Myocyte (in vitro differentiated cells): Measurements from ENCODE around the gene TACC2. TPM values are rescaled to one million over a fixed set of nuclear protein-coding genes. Genes with fewer than 3 reads are reported as not detected.

Source experiments
- DNase-seq: peaks from one replicate; pipeline ENCODE4 v3.0.0-alpha.2; 2012; ENCODE audit warnings: low read depth
- total RNA-seq: library from RNA; depleted of rRNA; stranded (reverse); fragments of >200 nt; gene quantifications from 2 replicates; pipeline ENCODE4 v1.2.3, GENCODE V29; 2014

TACC2 gene
- total RNA-seq, 1 donor from 2014 or later = 34.1 TPM

- DNase-seq = no peak
Measured at GRCh38 chr10:122210481-122211265, 221.7 kb downstream of the TACC2 start.

- no peak for DNase-seq
Measured at GRCh38 chr10:122213364-122213763, 224.4 kb downstream of the TACC2 start.

GRCh38 chr10:122213766-122214165 lies 224.8 kb downstream of the TACC2 start:
- peak; percentile 74 for DNase-seq

- no peak for DNase-seq
Measured at GRCh38 chr10:122216047-122216446, 227.1 kb downstream of the TACC2 start.

- no peak for DNase-seq
Measured at GRCh38 chr10:122219340-122219739, 230.4 kb downstream of the TACC2 start.

- DNase-seq = no peak
Measured at GRCh38 chr10:122220736-122221135, 231.8 kb downstream of the TACC2 start.

- DNase-seq = peak; percentile 75
Measured at GRCh38 chr10:122221958-122222357, 233.0 kb downstream of the TACC2 start.

- no peak for DNase-seq
Measured at GRCh38 chr10:122222638-122223037, 233.7 kb downstream of the TACC2 start.

GRCh38 chr10:122224159-122224558 lies 235.2 kb downstream of the TACC2 start:
- no peak for DNase-seq

GRCh38 chr10:122225330-122225729 lies 236.4 kb downstream of the TACC2 start:
- no peak for DNase-seq

- DNase-seq = no peak
Measured at GRCh38 chr10:122227754-122228153, 238.8 kb downstream of the TACC2 start.

- no peak for DNase-seq
Measured at GRCh38 chr10:122229666-122230065, 240.7 kb downstream of the TACC2 start.

GRCh38 chr10:122230222-122230621 lies 241.3 kb downstream of the TACC2 start:
- DNase-seq = no peak

GRCh38 chr10:122232769-122233168 lies 243.8 kb downstream of the TACC2 start:
- DNase-seq = peak; percentile 79

- DNase-seq = peak; percentile 46
Measured at GRCh38 chr10:122233857-122234348, 244.9 kb downstream of the TACC2 start.

GRCh38 chr10:122234416-122234815 lies 245.5 kb downstream of the TACC2 start:
- peak; percentile 56 for DNase-seq

GRCh38 chr10:122236690-122237306 lies 247.8 kb downstream of the TACC2 start:
- no peak for DNase-seq

GRCh38 chr10:122237331-122237990 lies 248.5 kb downstream of the TACC2 start:
- DNase-seq = no peak

- DNase-seq = no peak
Measured at GRCh38 chr10:122239578-122240257, 250.8 kb downstream of the TACC2 start.

GRCh38 chr10:122240401-122240800 lies 251.4 kb downstream of the TACC2 start:
- no peak for DNase-seq

- no peak for DNase-seq
Measured at GRCh38 chr10:122241836-122242235, 252.9 kb downstream of the TACC2 start.

- DNase-seq = no peak
Measured at GRCh38 chr10:122243550-122243949, 254.6 kb downstream of the TACC2 start.
